GM21723 (cell line): Measurements from ENCODE around the gene CAMTA1.
"Not testable (repeated sequence)": the region's sequence is repeated elsewhere in the genome, so short reads cannot be mapped to it uniquely, and the experiment has no call there.

Experiments
- ATAC-seq: cut with Tn5 transposase; IDR thresholded peaks from one replicate; pipeline ENCODE4 v1.9.1; 2021; ENCODE audit warnings: mild to moderate bottlenecking, moderate library complexity; ENCODE audit not compliant: unreplicated experiment

Gene CAMTA1

DNA sequence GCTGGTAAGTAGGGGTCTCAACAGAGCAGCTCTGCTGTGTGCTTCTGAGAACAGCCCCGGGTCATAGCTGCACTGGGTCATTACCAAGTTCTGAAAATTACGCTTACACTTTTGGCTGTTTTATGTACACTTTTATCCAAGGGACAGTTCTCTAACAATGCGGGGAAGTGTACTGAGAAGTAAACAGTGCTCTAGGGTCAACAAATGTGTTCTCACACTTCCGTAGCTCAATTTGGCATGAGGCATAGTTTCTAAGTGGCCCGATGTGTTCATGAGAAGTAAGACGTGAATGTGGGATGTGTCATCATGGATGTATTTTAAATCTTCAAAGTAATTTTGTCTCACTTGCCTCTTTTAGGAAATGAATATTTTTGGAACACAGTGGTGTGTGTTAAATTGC is 975.0 kb downstream of the CAMTA1 start:
- no peak for ATAC-seq

GRCh38 chr1:7761103-7761502 is 975.8 kb downstream of the CAMTA1 start:
- no peak for ATAC-seq

- ATAC-seq = no peak
Observed at GRCh38 chr1:7767176-7767575, 981.9 kb downstream of the CAMTA1 start.

DNA sequence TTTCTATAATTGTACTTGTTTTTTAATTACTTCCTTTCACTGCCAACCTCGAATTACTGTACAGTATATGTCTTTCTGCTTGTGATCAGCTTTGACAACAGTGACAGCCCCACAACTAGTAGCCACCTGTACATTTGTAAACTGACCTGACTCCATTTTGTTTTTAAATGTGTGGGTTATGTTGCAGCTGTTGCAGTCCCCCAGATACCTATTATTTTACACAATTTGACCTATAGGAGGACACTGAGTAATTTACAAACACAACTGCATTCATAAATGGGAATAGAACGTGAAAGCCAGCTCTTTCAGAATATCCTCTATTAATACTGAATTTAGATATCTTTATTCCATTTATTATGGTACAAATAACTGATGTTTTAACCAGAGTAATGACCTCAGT is 983.3 kb downstream of the CAMTA1 start:
- ATAC-seq = no peak

DNA sequence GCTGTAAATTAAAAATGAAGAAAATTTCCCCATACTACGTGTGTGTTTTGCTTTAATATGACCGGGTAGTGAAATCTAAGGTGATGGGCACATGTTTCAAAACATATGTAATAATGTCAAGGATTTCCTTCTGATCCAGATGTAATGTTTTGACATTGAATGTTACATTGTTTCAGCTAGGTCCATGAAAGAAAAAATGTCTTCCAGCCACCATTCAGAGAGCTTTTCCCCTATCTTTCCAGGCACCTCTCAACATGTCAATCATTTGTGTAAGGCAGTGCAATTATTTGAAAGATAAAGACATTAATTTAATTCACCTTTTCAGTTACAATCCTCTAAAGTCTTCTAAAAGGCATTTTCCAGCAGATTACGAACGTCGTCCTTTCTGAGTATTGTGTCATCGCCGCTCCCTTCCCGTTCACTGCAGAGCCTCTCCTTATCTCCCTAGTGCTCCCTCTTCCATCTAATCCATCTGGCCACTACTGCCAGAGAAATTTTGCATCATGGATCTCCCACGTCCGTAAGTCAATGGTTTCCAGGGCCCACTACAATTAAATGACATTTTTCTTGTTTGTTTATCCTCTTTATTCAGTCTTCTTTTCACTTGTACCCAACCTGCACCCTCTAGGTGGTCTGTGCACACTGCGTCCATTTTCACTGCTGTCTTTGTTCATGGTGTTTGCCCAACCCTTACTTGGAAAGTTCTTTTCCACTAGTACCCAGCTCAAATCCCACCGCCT is 984.6 kb downstream of the CAMTA1 start:
- ATAC-seq = no peak

- no peak for ATAC-seq
Observed at GRCh38 chr1:7770669-7770996, 985.4 kb downstream of the CAMTA1 start.

GRCh38 chr1:7770997-7771822 is 986.0 kb downstream of the CAMTA1 start, which contains the start of gene VAMP3:
TSS of gene VAMP3 (plus strand) at chr1:7771296. CDS start at chr1:7771384, 88 bp downstream.
- peak; percentile 77 for ATAC-seq

GRCh38 chr1:7771823-7772299 is 986.6 kb downstream of the CAMTA1 start:
- ATAC-seq = peak; percentile 40

- ATAC-seq = no peak
Observed at GRCh38 chr1:7777591-7777990, 992.3 kb downstream of the CAMTA1 start.

GRCh38 chr1:7778133-7778628 is 992.9 kb downstream of the CAMTA1 start:
- ATAC-seq = no peak

GRCh38 chr1:7780976-7781375 is 995.7 kb downstream of the CAMTA1 start:
- ATAC-seq = no peak

DNA sequence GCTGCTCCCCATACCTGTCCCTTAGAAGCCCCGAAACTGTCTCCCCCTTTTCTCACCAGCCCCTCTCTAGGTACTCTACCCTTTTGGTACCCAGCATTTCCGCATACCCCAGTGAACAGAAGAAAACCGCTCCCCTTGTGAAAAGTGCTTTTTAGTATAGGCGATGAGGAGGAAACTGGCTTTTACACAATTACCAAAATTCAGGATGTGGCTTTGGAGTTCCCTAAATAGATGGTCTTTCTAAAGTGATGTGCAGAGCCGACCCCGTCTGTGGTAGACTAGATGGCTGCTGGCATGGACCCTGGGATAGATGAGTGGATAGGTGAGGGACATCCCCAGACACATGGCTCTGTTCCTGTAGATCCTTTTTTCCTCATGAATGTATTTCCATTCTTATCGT is 996.2 kb downstream of the CAMTA1 start:
- no peak for ATAC-seq

DNA sequence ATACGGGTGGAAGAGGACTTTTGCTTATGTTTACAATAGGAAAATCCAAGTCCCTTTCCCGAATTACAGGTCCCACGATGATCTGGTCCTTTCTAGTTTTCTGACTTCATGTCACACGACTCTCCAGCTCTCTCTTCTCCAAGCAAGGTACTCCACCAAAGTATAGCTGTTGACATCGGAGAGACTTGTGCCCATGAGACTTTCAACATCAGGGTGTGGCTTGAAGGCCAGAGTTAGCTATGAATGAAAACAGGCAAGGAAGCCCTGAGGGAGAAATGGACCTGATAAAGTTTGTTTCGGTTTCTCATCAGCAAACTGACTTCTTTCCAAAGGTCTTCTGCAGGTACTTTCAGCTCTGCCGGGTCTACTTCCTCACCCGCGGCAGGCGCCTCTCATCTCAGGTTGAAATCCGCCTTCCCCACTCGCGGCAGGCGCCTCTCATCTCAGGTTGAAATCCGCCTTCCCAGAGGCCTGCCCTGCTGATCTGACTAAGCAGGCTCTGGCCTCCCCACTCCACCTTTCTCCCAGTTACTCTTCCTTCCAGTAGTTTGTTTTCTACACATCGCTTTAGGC is 996.8 kb downstream of the CAMTA1 start:
- ATAC-seq = no peak

DNA sequence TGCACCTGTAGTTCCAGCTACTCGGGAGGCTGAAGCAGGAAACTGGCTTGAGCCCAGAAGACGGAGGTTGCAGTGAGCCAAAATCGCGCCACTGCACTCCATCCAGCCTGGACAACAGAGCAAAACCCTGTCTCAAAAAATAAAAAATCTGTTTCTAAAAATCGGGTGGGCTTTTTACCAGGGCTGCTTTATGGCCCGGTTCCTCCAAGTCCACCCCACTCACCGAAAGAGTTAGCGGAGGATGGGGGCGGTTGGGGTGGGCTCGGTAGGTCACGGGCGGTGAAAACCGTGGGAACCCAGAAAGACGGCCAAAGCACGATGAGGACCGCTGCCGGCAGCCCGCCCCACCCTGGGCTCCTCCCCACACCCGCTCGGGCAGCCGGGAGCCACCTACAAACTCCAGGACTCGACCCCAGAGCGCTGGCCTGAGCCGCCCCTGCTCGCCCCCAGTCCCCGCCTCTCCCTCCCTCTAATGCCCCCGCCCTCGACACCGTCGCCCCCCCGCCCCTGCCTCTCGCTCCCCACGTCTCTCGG is 998.0 kb downstream of the CAMTA1 start:
- ATAC-seq = no peak

- peak; percentile 91 for ATAC-seq
Observed at GRCh38 chr1:7783826-7784491, 998.7 kb downstream of the CAMTA1 start, which contains the start of gene PER3. TSS of gene PER3 (plus strand) at chr1:7784291. CDS start at chr1:7784878, 587 bp downstream.

GRCh38 chr1:7784492-7785071 is 999.3 kb downstream of the CAMTA1 start:
- ATAC-seq = no peak

DNA sequence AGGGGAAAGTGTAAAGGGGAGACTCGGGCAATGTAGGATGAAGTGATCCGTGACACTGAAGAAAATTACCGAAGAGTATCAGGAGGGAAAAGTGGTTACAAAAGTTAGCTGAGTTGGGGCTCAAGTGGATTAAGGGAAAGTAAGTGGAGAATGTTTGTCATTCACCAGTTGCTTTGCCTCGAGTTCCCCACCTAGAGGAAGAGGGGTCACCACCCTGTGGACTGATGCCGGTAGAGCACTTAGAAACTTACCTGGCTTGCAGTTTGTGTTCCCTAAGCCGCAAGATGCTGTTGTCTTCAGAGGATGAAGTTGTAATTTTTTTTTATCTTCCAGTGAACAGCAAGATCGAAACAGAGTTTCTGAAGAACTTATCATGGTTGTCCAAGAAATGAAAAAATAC is 999.9 kb downstream of the CAMTA1 start:
- ATAC-seq = no peak

DNA sequence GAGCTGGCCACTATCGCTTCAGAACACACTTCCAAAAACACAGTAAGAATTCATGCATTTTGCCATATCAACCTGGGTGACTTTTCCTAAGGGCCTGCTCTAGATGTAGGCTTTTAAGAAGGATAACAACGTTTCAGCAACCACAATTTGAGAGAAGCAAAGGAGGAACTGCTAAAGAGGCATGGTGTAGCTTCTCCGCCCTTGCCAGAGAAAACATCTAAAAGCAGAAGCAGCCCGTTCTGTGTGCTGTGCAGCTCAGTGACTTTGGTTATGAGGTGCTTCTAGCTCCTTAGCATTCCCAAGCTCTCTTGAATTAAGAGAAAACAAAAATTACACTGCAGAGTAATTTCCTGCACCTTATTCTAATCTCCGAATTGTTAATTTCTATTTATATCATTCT is 1001.5 kb downstream of the CAMTA1 start:
- ATAC-seq = no peak

- ATAC-seq = no peak
Observed at GRCh38 chr1:7789828-7790227, 1004.6 kb downstream of the CAMTA1 start.

GRCh38 chr1:7791027-7791426 is 1005.8 kb downstream of the CAMTA1 start:
- not testable (repeated sequence) for ATAC-seq
